Hematopoietic multipotent progenitor cell treated with erythropoietin and hydrocortisone succinate and interleukin-3 and kit ligand, for 15 days (in vitro differentiated cells): ENCODE data around the gene SPATA13.
"Not testable (repeated sequence)": the region's sequence is repeated elsewhere in the genome, so short reads cannot be mapped to it uniquely, and the experiment has no call there.

Experiments
- DNase-seq: peaks from one replicate; pipeline ENCODE4 v3.0.0-alpha.2; 2015; ENCODE audit warnings: low spot score

SPATA13 gene

DNA sequence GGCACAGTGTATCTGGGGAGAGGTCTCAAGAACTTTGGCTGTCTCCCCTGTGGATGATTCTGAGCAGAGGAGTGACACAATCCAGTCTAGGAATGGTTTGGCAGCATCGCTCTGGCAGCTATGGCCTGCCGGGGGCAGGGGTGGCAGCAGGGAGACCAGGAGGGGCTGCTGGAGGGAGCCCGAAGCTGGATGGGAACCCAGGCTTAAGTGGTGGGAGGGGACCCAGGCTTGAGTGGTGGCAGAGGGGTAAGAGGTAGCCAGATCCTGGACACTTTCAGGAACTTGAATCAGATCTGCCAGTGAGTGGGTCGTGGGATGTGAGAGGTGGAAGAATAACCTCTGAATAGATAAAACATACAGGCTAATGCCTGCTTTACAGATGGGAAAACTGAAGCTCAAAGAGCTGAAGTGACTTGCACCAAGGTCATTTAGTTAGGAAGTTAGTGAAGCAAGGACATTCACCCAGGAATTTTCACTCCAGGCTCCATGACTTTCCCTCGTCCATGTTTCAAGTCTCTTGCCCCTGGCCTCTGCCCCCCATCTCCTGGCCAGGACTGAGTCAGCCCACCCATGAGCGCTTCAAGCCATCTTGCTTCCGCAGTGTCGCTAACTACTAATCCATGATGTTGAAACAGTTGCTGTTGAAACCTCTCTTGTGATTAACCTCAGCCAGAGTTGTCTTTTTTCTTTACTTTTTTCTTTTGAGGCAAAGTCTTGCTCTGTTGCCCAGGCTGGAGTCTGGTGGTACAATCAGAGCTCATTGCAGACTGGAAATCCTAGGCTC lies 119.0 kb downstream of the SPATA13 start:
- no peak for DNase-seq

DNA sequence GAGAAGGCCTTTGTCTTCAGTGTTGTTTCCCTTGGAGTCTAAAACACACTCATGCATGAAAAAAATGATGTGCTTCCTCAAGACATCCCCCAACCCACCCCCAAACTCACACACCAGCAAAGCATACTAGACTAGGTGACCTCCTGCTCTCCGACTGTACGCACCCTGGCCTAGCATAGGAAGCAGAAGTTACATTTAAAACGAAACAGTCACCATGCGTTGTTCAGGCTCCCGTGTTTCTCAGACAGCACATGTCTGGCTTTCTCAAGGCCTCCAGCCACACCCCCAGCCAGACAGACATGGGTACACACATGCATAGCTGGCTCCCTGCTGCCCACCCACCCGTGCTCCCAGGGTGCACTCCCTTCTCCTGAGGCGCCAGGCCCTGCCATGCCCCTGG lies 120.2 kb downstream of the SPATA13 start:
- no peak for DNase-seq

- no peak for DNase-seq
These were observed 120.9 kb downstream of the SPATA13 start for GRCh38 chr13:24281188-24282008.

DNA sequence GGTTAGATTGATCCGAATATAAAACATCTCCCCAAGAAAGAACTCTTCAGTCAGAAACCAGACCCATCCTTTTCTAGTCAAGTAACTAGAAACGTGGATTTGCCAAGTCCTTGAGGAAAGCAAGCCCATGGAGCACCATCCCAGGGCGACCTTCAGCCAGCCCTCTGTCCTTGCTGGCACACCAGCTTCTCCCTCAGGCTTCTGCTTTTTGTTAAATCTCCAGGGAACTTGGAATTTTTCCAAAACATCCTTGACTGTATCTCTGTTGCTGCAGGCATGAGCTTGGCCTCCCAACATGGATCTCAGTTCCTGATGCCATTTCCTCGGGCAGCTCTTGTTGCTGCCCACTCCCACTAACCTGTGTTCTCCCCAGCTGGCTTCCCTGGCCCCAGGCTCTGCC lies 121.7 kb downstream of the SPATA13 start:
- DNase-seq, result no peak

GRCh38 chr13:24284889-24285565 lies 124.5 kb downstream of the SPATA13 start:
- DNase-seq, result no peak

DNA sequence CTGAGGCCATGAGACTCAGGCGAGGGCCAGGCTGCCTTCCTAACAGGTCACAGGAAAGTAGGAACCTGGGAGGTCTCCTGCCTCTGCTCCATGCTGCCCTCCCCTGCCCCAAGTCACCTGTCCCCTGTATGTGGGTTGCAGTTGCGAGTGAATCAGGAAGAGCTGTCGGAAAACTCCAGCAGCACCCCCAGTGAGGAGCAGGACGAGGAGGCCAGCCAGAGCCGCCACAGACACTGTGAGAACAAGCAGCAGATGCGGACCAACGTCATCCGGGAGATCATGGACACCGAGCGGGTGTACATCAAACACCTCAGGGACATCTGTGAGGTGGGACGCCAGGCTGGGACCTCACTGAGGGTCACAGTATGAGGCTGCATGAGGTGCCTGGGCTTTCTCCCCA lies 126.1 kb downstream of the SPATA13 start:
- no peak for DNase-seq

GRCh38 chr13:24287748-24288287 lies 127.3 kb downstream of the SPATA13 start:
- DNase-seq, result no peak

DNA sequence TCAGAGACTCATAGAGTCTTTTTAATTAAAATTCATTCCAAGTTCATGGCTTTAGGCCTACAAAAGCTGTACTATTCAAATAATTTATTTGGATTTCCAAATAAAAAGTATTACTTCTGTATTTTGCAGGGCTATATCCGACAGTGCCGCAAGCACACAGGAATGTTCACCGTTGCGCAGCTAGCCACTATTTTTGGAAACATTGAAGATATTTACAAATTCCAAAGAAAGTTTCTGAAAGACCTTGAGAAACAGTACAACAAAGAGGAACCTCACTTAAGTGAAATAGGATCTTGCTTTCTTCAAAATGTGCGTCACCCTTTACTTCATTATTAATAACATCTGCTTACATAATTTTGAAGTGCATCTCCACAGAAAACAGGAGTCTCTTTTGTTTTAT lies 128.3 kb downstream of the SPATA13 start:
- DNase-seq, result no peak

DNA sequence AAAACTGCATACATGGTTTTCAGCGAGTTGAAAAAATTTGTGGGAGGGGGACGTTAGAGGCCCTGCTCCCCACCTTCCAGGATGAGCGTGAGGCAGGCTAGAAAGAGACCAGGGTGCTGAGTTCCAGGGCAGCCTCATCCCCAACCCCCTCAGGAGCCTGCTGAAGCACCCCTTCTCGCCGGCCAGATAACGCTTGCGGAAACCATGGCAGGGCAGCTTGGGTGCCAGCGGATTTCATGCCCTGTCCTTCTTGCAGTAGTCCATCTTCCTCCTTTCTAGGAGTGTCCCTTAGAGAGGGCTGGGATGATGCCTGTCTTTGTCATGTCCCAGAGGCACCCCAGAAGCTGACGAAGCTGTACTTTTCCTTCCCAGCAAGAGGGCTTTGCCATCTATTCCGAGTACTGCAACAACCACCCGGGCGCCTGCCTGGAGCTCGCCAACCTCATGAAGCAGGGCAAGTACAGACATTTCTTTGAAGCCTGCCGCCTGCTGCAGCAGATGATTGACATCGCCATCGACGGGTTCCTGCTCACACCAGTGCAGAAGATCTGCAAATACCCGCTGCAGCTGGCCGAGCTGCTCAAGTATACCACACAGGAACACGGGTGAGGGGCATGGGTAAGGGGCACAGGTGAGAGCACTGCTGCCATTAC lies 129.9 kb downstream of the SPATA13 start:
- DNase-seq, result no peak

DNA sequence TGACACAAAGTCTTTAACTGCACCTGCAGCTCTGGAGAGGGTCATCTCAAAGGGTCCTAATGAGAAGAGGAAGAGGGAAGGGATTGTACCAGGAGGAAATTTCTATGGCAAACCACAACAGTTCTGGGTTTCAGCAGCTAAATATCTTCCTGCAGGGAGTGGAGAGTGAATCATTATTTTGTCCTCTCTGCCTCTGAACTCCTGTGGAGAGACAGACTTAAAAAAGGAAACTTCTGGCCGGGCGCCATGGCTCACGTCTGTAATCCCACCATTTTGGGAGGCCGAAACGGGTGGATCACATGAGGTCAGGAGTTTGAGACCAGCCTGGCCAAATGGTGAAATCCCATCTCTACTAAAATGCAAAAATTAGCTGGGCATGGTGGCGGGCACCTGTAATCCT lies 132.0 kb downstream of the SPATA13 start:
- DNase-seq, result no peak

DNA sequence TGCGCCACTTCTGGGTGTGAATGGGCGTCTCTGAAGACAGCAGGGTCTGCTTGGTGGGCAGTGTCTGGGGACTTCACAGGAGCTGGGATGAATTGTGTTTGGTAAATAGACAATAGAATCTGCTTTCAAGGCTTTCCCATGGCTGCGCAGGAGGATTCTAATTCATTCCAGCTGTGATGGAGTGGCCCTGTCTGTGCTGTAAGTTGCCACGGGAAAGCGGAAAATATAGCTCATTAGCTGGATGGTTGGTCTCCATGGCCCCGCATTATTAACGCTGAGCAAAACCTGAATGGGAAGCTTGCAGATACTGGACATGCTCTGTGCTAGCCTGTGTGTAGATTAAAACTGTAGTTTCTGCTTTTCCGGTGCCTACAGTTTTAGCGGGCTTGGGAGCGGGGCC lies 133.2 kb downstream of the SPATA13 start:
- DNase-seq, result no peak

GRCh38 chr13:24299488-24300114 lies 139.1 kb downstream of the SPATA13 start:
- no peak for DNase-seq

GRCh38 chr13:24301434-24301833 lies 140.9 kb downstream of the SPATA13 start:
- DNase-seq, result no peak

- no peak for DNase-seq
These were observed 141.4 kb downstream of the SPATA13 start for GRCh38 chr13:24301911-24302310.

DNA sequence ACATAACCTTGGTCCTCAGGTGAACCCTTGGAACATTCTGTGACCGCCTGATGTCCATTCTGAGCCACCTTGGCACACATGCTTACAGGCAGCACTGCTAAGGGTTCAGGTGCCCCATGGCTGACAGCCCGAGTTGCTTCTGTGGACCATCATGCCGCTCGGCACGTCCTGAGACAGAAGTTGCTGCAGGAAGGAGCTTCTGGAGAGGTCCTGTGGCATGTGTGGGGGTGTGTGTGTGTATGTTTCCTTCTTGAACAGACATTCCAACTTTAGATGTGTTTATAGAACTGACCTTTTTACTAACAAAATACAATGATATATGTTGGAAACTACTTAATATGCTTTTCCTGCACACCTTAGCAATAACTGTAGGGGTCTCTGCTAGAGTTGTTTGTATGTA lies 144.1 kb downstream of the SPATA13 start:
- no peak for DNase-seq

GRCh38 chr13:24306632-24307031 lies 146.1 kb downstream of the SPATA13 start:
- DNase-seq, result no peak

GRCh38 chr13:24307211-24308067 lies 146.9 kb downstream of the SPATA13 start:
- no peak for DNase-seq

DNA sequence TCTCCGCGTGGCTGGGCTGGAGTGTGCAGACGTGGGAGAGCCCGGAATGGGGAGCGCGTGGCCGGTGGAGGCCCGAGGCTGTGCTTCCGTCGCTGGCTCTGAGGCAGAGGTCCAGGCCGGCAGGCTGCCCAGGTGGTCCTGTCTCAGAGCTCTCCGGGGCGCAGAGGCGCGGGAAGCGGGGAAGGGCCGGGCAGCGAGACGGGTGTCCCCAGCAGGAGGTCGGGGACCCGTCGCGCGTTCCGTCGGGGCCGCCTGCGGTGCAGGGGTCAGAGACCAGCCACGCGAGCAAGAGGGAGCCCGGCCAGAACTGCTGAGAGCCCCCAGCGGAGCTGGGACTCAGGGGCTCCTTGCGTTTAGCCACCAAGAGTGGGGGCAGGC lies 147.5 kb downstream of the SPATA13 start:
- no peak for DNase-seq

- DNase-seq, result no peak
These were observed 148.0 kb downstream of the SPATA13 start for GRCh38 chr13:24308488-24309020.

DNA sequence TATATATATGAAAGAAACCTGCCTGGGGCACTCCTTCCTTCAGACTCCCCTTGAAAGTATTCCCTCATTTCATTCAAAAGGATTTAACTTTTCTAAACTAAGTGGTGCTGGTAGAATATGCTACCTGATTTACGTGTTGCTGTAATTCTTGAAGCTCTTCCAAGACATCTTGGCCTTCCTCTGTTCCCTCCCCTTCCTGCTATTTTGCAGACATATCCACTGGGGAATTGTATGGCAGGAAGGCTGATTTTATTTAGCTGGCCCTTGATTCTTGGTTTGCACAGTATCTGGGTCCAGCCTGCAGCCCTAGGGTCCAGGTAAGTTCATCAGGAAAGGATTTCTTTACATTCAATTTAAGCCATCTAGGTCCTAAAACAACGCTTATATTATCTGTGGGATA lies 148.8 kb downstream of the SPATA13 start, which contains the start of gene C1QTNF9:
Gene C1QTNF9 (plus strand): TSS at position 281 of the 400 bp plus-strand sequence. CDS start 6,424 bp downstream, outside the sequence.
- not testable (repeated sequence) for DNase-seq
